Left kidney (tissue), 8 donors: ENCODE results near the gene OR52E8. TPM values are rescaled to one million over a fixed set of nuclear protein-coding genes. Genes with fewer than 3 reads are reported as not detected.

Experiments
- DNase-seq: peaks from one replicate; pipeline ENCODE4 v3.0.0-alpha.2; 2013
- long read RNA-seq, 8 donors: transcript quantifications; one replicate each; lab custom pipeline, GENCODE V29; 2026
- polyA plus RNA-seq: library from polyadenylated mRNA; unstranded; fragments of 120-200 nt; gene quantifications from one replicate; pipeline ENCODE4 v1.2.1, GENCODE V29; 2013; ENCODE audit not compliant: insufficient read length

The OR52E8 gene
- polyA plus RNA-seq = not detected
- long read RNA-seq, donor 1 = 0 reads
- long read RNA-seq, donor 2 = 0 reads
- long read RNA-seq, donor 3 = 0 reads
- long read RNA-seq, donor 4 = 0 reads
- long read RNA-seq, donor 5 = 0 reads
- long read RNA-seq, donor 6 = 0 reads
- long read RNA-seq, donor 7 = 0 reads
- long read RNA-seq, donor 8 = 0 reads

DNA sequence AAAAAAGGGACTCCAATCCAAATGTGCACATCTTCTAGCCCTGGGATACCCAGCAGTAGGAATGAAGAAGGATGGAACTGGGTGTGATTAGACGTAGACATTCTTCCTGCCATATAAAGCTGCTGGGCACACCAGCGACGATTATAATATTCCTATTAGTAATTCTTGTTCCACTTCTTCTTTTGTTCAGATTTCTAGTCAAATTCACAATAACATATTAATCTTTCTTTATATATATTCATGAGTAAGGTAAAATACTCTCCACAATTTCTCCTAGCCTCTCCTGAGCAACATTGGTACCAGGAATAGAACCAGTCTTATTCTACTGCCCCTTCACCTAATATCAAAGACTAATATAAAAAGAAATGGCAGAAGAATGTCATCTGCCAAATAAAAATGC, at the start of gene OR52E8:
TSS of gene OR52E8 (minus strand) at position 101 of the 400 bp plus-strand sequence. CDS start at position 101, 0 bp downstream.
- DNase-seq = no peak

DNA sequence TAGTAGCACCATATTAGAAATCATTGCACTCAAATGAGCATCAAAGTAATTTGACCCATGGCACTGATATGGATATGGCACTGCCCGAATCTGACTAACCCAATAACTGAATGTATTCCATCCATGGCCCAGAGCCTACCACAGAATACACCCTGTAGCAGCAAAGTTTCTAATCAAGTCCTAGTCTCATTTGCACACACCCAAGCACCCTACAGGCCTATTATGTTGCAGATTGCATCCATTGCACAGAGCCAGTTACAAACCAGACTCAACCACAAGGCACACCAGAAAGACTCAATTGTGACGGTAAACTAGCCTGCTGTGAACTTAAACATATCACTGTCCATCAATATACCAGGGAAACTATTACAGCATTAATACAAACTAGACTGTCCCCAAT, 42.0 kb upstream of the OR52E8 start:
- DNase-seq = no peak

- no peak for DNase-seq
These were observed 35.4 kb upstream of the OR52E8 start, which contains the start of gene OR52E5 for GRCh38 chr11:5892908-5893307. OR52E5 (plus strand) TSS chr11:5893208; CDS start chr11:5900777, 7,569 bp downstream.

GRCh38 chr11:5891216-5891800, 33.8 kb upstream of the OR52E8 start:
- no peak for DNase-seq

DNA sequence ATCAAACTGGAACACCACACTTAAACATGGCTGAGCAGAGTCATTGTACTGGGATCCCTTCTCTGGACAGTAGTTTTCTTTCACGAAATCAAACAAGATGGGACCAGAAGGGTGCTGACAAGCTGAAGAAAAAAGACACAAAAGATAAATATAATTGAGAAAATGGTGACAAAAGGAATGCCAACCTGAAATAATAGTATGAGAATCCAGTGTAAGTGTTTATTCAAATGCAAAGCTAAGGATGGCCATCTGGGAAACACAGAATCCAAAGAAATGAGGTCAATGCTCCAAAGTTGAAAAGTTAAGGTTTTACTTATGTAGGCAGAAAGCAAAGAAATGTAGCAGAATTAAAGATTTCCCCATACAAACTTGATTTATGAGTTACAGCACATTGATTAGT, 30.2 kb upstream of the OR52E8 start:
- DNase-seq = no peak

DNA sequence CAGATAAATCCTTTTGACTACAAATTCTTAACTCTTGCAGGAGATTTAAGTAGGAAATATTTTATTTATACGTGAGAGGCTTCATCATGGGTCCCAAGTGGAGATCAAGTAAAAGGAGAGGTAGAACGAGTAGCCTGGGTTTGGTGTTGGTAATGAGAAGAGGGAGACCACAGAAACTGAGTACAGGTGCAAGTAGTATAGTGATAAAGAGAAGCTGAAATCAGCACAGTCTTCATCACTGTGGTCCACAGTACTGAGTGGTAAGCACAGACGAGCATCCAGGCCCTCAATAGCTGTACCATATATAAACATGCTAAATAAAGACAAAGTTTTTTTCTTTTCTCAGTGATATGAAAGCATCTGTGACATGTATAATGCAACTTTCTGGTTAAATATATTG, 29.7 kb upstream of the OR52E8 start:
- DNase-seq = no peak

- DNase-seq = no peak
These were observed 24.3 kb upstream of the OR52E8 start for GRCh38 chr11:5881756-5882155.

GRCh38 chr11:5880329-5880728, 22.8 kb upstream of the OR52E8 start, which contains the start of gene OR52E4:
OR52E4 (plus strand) TSS chr11:5880629; CDS start chr11:5884293, 3,664 bp downstream.
- no peak for DNase-seq

DNA sequence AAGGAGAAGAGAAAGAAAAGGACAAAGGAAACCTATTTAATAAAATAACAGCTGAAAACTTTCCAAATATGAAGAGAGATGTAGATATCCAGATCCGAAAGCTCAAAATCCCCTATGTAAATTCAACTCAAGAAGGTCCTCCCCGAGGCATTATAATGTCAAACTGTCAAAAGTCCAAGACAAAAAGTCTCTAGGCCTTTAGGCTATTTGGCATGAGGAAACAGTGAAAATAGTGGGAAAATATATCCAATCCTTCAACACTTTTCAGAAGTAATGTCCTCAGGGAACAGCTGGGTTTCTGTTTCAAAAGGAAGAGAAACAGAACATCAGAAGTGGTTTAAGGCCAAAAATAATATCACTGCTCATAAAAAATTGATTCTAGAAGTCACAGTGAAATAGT, 21.1 kb upstream of the OR52E8 start:
- DNase-seq = no peak

GRCh38 chr11:5865826-5866225, 8.3 kb upstream of the OR52E8 start:
- DNase-seq = no peak

DNA sequence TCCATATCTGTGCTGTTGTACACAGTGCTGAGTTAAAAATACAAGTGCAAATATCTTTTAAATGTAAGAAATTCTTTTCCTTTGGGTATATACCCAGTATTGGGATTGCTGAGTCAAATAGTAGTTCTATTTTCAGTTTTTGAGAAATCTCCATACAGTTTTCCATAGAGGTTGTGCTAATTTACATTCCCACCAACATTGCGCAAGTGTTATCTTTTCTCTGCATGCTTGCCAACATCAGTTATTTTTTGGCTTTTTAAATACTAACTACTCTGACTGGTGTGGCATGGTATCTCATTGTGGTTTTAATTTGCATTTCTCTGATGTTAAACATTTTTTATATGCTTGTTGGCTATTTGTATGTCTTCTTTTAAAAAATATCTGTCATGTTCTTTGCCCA, 6.5 kb downstream of the OR52E8 start:
- no peak for DNase-seq

GRCh38 chr11:5847711-5848110, 9.8 kb downstream of the OR52E8 start:
- DNase-seq = no peak

- DNase-seq = no peak
These were observed 10.8 kb downstream of the OR52E8 start for GRCh38 chr11:5846701-5847100.

- no peak for DNase-seq
These were observed 15.7 kb downstream of the OR52E8 start, which contains the start of gene OR52E6 for GRCh38 chr11:5841797-5842196. OR52E6 (minus strand) TSS chr11:5841897; CDS start chr11:5841897, 0 bp downstream.

- no peak for DNase-seq
These were observed 19.8 kb downstream of the OR52E8 start for GRCh38 chr11:5837695-5838094.

GRCh38 chr11:5833446-5833845, 24.0 kb downstream of the OR52E8 start:
- DNase-seq = no peak

- no peak for DNase-seq
These were observed 26.2 kb downstream of the OR52E8 start for GRCh38 chr11:5831196-5831829.

DNA sequence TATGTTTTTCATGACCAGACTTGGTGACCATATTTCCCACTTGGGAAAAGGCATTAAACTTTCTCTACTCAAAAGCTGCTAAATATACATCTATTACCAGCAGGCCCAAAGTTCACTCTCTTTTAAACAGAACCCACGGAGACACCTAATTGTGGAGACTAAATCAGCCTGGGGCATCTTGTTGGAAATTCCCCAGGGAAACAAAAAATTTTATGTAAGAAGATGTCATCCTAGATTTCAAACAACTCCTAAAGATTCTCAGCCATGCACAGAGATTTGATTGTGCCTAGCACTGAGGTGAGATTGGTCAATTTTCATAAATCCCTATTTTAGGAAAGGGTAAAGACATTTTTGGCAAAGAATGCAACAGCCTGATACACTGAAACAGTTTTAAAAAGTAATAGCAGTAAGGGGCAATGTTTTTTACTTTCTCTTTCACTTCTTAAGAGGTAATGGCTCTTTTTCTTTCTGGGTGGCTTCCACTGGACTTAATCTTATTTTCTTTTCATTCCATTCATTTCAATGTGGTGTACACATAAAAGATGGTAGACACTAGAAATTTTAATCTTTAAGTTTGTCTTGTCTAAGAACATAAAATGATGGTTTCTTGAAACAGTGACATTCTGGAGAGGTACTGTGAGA, 39.1 kb downstream of the OR52E8 start:
- no peak for DNase-seq

DNA sequence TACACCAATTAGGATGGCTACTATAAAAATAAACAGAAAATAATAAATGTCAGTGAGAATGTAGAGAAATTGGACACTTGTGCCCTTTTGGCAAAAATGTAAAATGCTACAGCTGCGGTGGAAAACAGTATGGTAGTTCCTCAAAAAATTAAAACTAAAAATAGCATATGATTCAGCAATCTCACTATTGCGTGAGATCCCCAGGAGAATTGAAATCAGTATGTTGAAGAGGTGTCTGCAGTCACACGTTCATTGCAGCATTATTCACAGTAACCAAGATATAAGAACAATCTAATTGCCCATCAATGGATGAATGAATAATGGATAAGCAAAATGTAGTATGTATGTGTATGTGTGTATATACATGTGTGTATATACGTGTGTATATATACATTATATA, 42.0 kb downstream of the OR52E8 start:
- no peak for DNase-seq

DNA sequence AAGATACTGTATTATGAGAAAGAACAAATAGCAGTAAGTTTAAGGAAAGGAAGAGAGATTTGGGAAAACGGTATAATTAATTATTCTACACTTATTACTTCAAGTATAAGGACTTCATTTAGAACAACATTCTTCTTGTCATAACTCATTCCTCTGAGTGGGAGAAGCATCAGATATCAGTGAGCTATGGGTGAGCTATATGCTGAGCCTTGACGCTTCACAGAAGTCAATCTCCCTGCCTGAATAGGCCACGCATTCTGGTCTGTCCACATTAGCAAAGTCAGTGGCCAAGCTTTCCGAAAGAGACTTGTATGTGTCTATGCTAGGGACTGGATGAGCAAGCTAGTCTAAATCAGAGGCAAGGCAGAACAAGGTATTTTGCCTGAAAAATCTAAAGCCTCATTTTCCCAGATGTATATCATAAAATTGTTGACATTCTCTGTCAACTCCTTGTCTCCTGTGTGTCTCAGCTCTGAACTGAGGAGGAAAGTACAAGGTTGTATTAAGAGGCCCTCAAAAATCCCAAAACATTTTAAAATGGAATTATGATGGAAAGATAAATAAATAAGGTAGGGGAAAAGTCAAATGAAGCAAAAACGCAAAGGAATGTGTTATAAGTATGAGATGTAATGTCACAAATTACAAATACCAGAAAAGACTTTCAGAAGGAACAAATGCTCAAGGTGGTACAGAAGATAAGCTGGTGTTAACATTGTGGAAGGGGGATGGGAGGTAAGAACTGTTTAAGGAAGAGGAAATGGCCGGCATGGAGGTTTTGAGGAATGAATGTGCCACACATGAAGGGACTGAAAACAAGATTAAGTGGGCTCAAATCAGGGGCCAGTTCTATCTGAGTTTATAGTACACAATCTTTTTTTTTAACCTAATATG, 47.3 kb downstream of the OR52E8 start:
- DNase-seq = no peak

GRCh38 chr11:5809122-5809519, 48.4 kb downstream of the OR52E8 start:
- DNase-seq = no peak
